Right lobe of liver (tissue), 4 donors: ENCODE measurements around the gene NEDD9.

Experiments used
- CTCF ChIP-seq, 4 donors: fragments of 200-600 bp in 3 of 4; fragments of 450-650 bp in 1 of 4; IDR thresholded peaks; one replicate each; pipeline versions ENCODE4 v1.5.1 to v1.8.0; 2016 to 2022; ENCODE audit warnings: antibody characterized with exemption in 4 of 4, mild to moderate bottlenecking in 2 of 4
- POLR2A ChIP-seq: fragments of 450-650 bp; IDR thresholded peaks from one replicate; pipeline ENCODE4 v1.6.1; 2017; ENCODE audit warnings: antibody characterized with exemption, mild to moderate bottlenecking
- donor health status: DM: no; HTN: no; CAD: no.
- donor health status: DM: no; HTN: no; CAD: no.
- donor health status: DM: no; HTN: yes; CAD: no.

- TF ChIP-seq CTCF (IDR thresholded peaks at IDR 0.05) (no peak), POLR2A (no peak)
Observed at GRCh38 chr6:11198663-11199603, 33.5 kb downstream of the NEDD9 start.
